Epithelial cell of esophagus (primary cell): ENCODE measurements around the gene L3MBTL1.

Experiments used
- DNase-seq: peaks from one replicate; pipeline ENCODE4 v3.0.0; 2010; ENCODE audit warnings: low read depth
- H3K4me3 ChIP-seq: 2 replicates; pipeline ENCODE4 v1.5.1; 2011; ENCODE audit warnings: mild to moderate bottlenecking, low read length, control low read depth
- CTCF ChIP-seq: IDR thresholded peaks from 2 replicates; pipeline ENCODE4 v1.5.1; 2011; ENCODE audit warnings: low read depth, mild to moderate bottlenecking, low read length, control low read depth, inconsistent platforms; ENCODE audit not compliant: insufficient read depth; ENCODE audit errors: missing control alignments

The L3MBTL1 gene

DNA sequence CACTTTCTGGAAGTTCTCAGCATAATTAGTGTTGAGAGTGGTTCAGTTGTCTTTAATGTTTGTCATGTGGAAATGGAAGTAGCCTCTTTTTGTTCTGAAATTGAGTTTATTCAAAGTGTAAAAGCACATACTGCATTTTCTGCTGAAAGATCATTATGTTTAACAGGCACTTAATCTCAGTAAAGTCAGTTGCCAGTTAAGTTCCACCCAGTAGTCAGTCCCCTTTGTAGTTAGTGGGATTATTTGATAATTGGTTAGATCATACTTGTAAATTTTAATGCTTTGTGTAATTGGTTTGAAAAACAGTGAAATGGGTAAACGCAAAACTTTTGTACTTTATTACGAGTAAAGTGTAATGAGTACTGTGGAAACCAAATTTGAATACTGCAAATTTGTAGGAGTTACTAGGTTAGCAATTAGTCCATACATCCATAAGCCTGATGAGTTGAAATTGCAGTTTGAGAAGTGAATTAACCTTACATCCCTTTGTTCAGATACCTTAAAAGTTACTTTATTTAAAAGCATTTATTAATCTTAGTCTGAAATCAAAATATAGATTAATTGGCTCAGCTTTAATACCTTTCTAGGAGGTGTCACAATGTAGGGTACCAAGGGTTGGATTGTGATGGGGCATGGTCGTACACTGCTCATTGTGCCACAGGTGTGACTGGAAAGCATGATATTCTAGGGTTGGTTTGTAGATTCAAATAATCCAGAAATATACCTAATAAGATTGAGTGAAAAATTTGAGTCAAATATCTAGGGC lies 45.4 kb upstream of the L3MBTL1 start:
- DNase-seq, result no peak
- no peak for TF ChIP-seq CTCF
- no peak overlapping the region for H3K4me3 ChIP-seq

DNA sequence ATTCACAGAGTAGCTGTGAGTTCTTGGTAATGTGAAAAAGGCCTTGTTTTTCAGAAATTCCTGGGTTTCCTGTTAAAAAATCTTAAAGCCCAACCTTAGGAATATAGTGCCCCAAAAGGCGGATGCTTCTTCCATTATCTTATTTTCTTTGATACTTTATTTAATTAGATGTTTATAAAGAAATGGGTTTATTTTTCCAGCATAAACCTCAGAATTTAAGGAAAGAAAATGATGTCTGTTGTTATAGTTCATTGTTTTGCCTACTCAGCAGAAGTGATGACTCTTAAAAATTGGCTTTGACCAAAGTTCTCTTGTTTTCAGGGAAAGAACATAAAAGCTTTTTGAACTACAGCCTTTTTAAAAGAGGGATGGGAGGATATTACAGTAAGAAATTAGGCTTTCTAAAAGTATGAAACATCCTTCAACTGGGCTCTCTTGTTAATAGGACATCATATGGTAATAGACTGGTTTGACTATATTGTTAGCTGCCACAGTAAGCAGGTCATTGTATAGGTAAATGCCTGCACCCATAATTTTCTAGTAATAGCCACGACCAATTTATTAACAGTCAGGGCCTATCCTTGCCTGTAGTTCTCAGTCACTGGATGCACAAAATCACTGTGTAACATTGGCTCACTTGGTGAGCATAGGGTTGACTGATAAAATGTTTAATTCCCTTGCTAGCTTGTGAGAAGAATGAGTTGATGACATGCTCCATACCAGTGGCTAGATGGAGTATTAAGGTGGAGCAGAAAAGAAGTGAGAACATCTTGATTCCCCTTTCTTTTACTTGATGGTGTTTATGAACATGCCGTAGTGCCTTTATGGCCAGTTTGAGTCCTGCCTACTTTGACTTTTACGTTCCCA lies 44.6 kb upstream of the L3MBTL1 start:
- no peak for TF ChIP-seq CTCF
- no peak overlapping the region for H3K4me3 ChIP-seq
- DNase-seq, result no peak

GRCh38 chr20:43463527-43464218 lies 43.8 kb upstream of the L3MBTL1 start:
- no peak for TF ChIP-seq CTCF
- DNase-seq, result no peak
- no peak overlapping the region for H3K4me3 ChIP-seq

DNA sequence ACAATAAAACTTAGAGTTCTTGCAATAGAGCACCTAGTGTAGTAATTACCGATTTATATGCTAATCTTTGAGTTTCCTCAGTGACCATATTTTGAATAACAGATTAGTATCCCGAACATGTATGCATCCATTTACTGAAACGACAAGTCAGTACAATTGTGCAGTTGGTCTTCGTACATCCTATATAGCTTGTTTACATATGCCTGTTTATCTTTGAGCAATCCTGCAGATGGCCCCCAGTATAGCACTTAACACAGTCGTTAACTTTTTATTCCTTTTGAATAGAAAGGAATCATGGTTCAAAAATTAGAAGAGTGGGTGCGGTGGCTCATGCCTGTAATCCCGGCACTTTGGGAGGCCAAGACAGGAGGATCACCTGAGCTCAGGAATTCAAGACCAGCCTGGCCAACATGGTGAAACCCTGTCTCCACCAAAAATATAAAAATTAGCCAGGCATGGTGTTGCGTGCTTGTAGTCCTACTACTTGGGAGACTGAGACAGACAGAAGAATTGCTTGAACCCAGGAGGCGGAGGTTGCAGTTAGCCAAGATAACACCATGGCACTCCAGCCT lies 43.2 kb upstream of the L3MBTL1 start:
- no peak for DNase-seq
- TF ChIP-seq CTCF, result no peak
- H3K4me3 ChIP-seq, result no peak overlapping the region

DNA sequence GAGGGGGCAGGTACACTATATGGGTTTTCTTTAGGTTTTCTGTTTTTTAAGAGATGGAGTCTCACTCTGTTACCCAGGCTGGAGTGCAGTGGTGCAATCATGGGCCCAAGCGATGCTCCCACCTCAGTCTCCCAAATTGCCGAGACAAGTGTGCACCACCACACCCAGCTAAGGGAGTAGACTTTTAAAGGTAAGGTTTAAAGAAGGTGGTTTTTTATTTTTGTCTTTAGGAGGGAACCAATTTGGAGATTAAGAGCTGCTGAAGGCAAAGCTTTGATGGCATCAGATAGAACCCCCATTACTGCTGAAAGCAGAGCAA lies 41.9 kb upstream of the L3MBTL1 start:
- TF ChIP-seq CTCF, result no peak
- DNase-seq, result no peak
- no peak overlapping the region for H3K4me3 ChIP-seq

GRCh38 chr20:43467589-43467988 lies 39.9 kb upstream of the L3MBTL1 start:
- no peak for DNase-seq
- H3K4me3 ChIP-seq, result no peak overlapping the region
- no peak for TF ChIP-seq CTCF
